Spleen (tissue), 7 donors: ENCODE results near the gene GNPDA2.

Experiments
- CTCF ChIP-seq, 11 experiments: fragments of 200-600 bp in 7 of 11; fragments of 450-650 bp in 4 of 11; sonication (generic) in 4 of 11; IDR thresholded peaks in 8 of 11; conservative IDR thresholded peaks in 3 of 11; 1 replicate in 7 of 11; 2 replicates in 4 of 11; pipeline versions ENCODE4 v1.4.0 to v1.8.0; 2016 to 2021; ENCODE audit warnings: antibody characterized with exemption in 11 of 11, inconsistent platforms in 4 of 11, mild to moderate bottlenecking in 1 of 11
- POLR2A ChIP-seq, 3 donors: fragments of 450-650 bp; IDR thresholded peaks; one replicate each; pipeline ENCODE4 v1.5.1; 2017; ENCODE audit warnings: antibody characterized with exemption in 3 of 3, mild to moderate bottlenecking in 1 of 3
- POLR2AphosphoS5 ChIP-seq, 3 donors: sonication (generic); formaldehyde crosslinking; IDR thresholded peaks; one replicate each; pipeline ENCODE4 v1.5.1; 2017; ENCODE audit warnings: antibody characterized with exemption in 3 of 3
- donor health status: DM: no; HTN: no; CAD: no; lungs with moderate emphysema.
- donor health status: DM: no; HTN: no; CAD: no.
- donor health status: DM: no; HTN: no; CAD: no.

DNA sequence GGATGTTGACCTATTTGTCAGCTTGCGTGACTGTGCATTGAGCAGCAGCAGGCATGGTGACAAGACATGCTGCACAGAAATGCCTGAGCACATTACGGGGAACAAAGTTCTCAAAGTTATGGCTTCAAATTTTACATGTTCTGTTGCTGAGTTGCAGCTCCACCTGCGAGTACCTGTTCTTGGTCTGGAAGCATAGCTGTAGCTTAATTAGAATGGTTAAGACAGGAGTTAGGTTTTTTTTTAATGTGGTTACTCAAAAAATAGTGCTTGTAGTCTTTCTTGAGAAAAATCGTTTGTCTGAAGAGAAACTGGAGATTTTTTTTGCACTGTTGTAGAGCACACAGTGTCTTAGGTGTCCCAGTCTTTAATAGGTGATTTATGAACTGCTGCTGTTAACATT is 38.8 kb upstream of the GNPDA2 start:
- TF ChIP-seq POLR2A (IDR thresholded peaks at IDR 0.05), result no peak
- no peak for TF ChIP-seq CTCF (IDR thresholded peaks at IDR 0.05 in 8 of 11, conservative IDR thresholded peaks at IDR 0.05 in 3 of 11)
- TF ChIP-seq POLR2AphosphoS5 (IDR thresholded peaks at IDR 0.05), result no peak
